Endodermal cell (in vitro differentiated cells): ENCODE measurements around the gene NISCH. TPM values are rescaled to one million over a fixed set of nuclear protein-coding genes. Genes with fewer than 3 reads are reported as not detected.

ENCODE experiments used
- DNase-seq: peaks from one replicate; pipeline ENCODE4 v3.0.0-alpha.2; 2017
- H3K27ac ChIP-seq: 2 replicates; pipeline ENCODE4 v1.5.1; 2013; ENCODE audit warnings: mild to moderate bottlenecking, low read depth, low read length, moderate library complexity
- H3K27me3 ChIP-seq: 2 replicates; pipeline ENCODE4 v1.6.1; 2013; ENCODE audit warnings: mild to moderate bottlenecking, low read length, moderate library complexity; ENCODE audit not compliant: insufficient read depth, control insufficient read depth, poor library complexity, severe bottlenecking
- H3K36me3 ChIP-seq: 2 replicates; pipeline ENCODE4 v1.7.0; 2013; ENCODE audit warnings: mild to moderate bottlenecking, low read length, moderate library complexity; ENCODE audit not compliant: control insufficient read depth, insufficient read depth
- H3K4me1 ChIP-seq: one replicate; pipeline ENCODE4 v1.7.0; 2013; ENCODE audit warnings: low read length; ENCODE audit not compliant: control insufficient read depth, insufficient read depth
- H3K4me3 ChIP-seq: 2 replicates; pipeline ENCODE4 v1.5.1; 2013; ENCODE audit warnings: mild to moderate bottlenecking, low read length, moderate library complexity
- H3K9ac ChIP-seq: 2 replicates; pipeline ENCODE4 v1.6.1; 2013; ENCODE audit warnings: mild to moderate bottlenecking, low read length, moderate library complexity; ENCODE audit not compliant: poor library complexity, severe bottlenecking; ENCODE audit errors: extremely low read depth
- H3K9me3 ChIP-seq: 2 replicates; pipeline ENCODE4 v1.6.1; 2013; ENCODE audit warnings: mild to moderate bottlenecking, low read length, moderate library complexity; ENCODE audit not compliant: control insufficient read depth
- H3K27ac Mint-ChIP-seq: 2 replicates; pipeline ENCODE4 v1.8.0; 2020; ENCODE audit warnings: mixed read lengths
- H3K27me3 Mint-ChIP-seq: 2 replicates; pipeline ENCODE4 v1.8.0; 2021; ENCODE audit warnings: mild to moderate bottlenecking, mixed read lengths; ENCODE audit not compliant: insufficient read depth
- H3K36me3 Mint-ChIP-seq: 2 replicates; pipeline ENCODE4 v1.8.0; 2020; ENCODE audit warnings: low read depth, mixed read lengths
- H3K4me1 Mint-ChIP-seq: 2 replicates; pipeline ENCODE4 v1.8.0; 2020; ENCODE audit warnings: mixed read lengths
- H3K4me3 Mint-ChIP-seq: 2 replicates; pipeline ENCODE4 v1.8.0; 2020; ENCODE audit warnings: mild to moderate bottlenecking, moderate library complexity, mixed read lengths
- H3K9me3 Mint-ChIP-seq: 2 replicates; pipeline ENCODE4 v1.8.0; 2020; ENCODE audit warnings: mild to moderate bottlenecking, mixed read lengths
- CTCF ChIP-seq: fragments of 200-600 bp; sonication (generic); conservative IDR thresholded peaks from 2 replicates; pipeline ENCODE4 v1.5.0; 2021; ENCODE audit warnings: antibody characterized with exemption, mild to moderate bottlenecking
- WGBS, 2 experiments: methylation state at CpG; one replicate each; pipeline versions ENCODE4 v1.1.5 to v1.1.7; 2013; ENCODE audit warnings: missing lambda C conversion rate in 2 of 2, mixed read lengths in 1 of 2; ENCODE audit not compliant: insufficient coverage in 1 of 2, insufficient read length in 1 of 2; 5-methylcytosine and 5-hydroxymethylcytosine counted together
- total RNA-seq, 2 donors: library from RNA; stranded (reverse); fragmentation: NEBNext Ultra II Directional in 1 of 2; extraction: Animal tissue kit (Norgen Biotek cat#: 25700) in 1 of 2; gene quantifications; 2 replicates in 1 of 2; 3 replicates in 1 of 2; pipeline ENCODE4 v1.2.1, GENCODE V29; 2021

Gene NISCH
- total RNA-seq, 2 donors from 2014 or later: 151 to 156 TPM

GRCh38 chr3:52488746-52489145 is 33.3 kb downstream of the NISCH start:
- Histone ChIP-seq H3K27ac (no peak overlapping the region), H3K36me3 (peaks cover 53% of the 10 kb centered on the region), H3K9ac (no peak overlapping the region), H3K4me1 (no peaks in the 10 kb centered on the region), H3K27me3 (no peaks in the 10 kb centered on the region), H3K9me3 (no peaks in the 10 kb centered on the region), H3K4me3 (no peak overlapping the region)
- no peaks in the 10 kb centered on the region for H3K27me3 Mint-ChIP-seq
- 93 to 94% methylated on average over 3 of the region's 3 CpGs for WGBS, 2 experiments
- TF ChIP-seq CTCF: no peak
- no peak overlapping the region for H3K4me3 Mint-ChIP-seq
- no peaks in the 10 kb centered on the region for H3K9me3 Mint-ChIP-seq
- peak overlapping the region; percentile 35 for H3K27ac Mint-ChIP-seq
- no peaks in the 10 kb centered on the region for H3K4me1 Mint-ChIP-seq
- peaks cover 46% of the 10 kb centered on the region for H3K36me3 Mint-ChIP-seq
- DNase-seq: no peak

GRCh38 chr3:52489453-52489852 is 34.0 kb downstream of the NISCH start:
- Histone ChIP-seq H3K9ac (no peak overlapping the region), H3K4me1 (no peaks in the 10 kb centered on the region), H3K36me3 (peaks cover 49% of the 10 kb centered on the region), H3K27ac (no peak overlapping the region), H3K27me3 (no peaks in the 10 kb centered on the region), H3K9me3 (no peaks in the 10 kb centered on the region), H3K4me3 (no peak overlapping the region)
- WGBS, 2 experiments: 95 to 97% methylated on average over 13 to 18 of the region's 18 CpGs
- no peak for DNase-seq
- Mint-ChIP-seq H3K9me3 (no peaks in the 10 kb centered on the region), H3K27me3 (no peaks in the 10 kb centered on the region), H3K27ac (no peak overlapping the region), H3K4me3 (no peak overlapping the region), H3K36me3 (peaks cover 46% of the 10 kb centered on the region), H3K4me1 (no peaks in the 10 kb centered on the region)
- TF ChIP-seq CTCF: no peak

- H3K4me1 ChIP-seq: no peaks in the 10 kb centered on the region
- Mint-ChIP-seq H3K9me3 (no peaks in the 10 kb centered on the region), H3K36me3 (peaks cover 45% of the 10 kb centered on the region), H3K27me3 (no peaks in the 10 kb centered on the region), H3K27ac (no peak overlapping the region), H3K4me3 (no peak overlapping the region), H3K4me1 (no peaks in the 10 kb centered on the region)
- H3K36me3 ChIP-seq: peaks cover 41% of the 10 kb centered on the region
- no peak overlapping the region for H3K9ac ChIP-seq
- H3K27me3 ChIP-seq: no peaks in the 10 kb centered on the region
- no peak for TF ChIP-seq CTCF
- no peaks in the 10 kb centered on the region for H3K9me3 ChIP-seq
- WGBS, 2 experiments: 88 to 100% methylated on average over 10 to 22 of the region's 22 CpGs
- H3K4me3 ChIP-seq: no peak overlapping the region
- H3K27ac ChIP-seq: no peak overlapping the region
- no peak for DNase-seq
These were observed 34.9 kb downstream of the NISCH start for GRCh38 chr3:52490035-52490938.
